ENCODE results near the gene ARHGAP26.

ARHGAP26 gene

DNA sequence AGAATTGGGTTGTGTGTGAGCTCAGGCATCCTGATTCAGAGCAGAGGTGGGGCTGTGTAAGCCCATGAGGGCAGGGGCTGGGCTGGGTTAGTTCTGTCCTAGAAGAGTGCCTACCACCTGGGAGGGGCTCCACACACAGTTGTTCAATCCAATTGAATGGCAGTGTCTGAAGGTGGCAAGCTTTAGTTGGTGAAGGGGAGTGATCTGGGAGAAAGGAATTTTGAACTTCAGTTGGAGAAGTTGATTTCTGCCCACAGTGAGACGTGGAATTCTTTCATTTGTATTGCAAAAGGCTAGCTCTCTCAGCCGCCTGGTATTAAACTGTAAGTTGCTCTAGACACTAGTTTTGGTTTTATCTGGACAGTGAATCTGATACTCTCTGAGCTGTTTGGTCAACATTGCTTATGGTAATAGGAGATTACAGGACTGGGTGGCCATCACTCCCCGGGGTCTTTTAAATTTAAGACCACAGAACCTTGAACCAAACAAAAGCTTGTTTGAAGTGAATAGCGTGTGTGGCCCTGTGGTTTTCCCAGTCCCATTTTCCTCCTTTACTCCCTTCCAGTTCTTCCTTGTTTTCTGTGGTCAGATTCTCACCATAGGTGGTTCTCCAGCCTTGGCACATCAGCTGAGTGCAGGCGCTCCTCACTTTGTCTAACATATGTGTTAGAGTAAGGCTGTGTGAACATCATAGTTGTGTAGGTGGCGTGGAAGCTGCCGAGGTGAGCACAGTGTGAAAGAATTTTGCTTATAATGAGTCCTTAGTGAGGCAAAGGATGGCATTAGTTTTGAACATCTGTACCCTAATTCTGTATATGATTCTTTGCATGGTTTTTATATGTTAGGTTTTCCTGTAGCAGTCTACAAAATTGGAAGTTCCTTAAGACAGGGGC is 78.0 kb downstream of the ARHGAP26 start:
- TF ChIP-seq, protein P1, sequence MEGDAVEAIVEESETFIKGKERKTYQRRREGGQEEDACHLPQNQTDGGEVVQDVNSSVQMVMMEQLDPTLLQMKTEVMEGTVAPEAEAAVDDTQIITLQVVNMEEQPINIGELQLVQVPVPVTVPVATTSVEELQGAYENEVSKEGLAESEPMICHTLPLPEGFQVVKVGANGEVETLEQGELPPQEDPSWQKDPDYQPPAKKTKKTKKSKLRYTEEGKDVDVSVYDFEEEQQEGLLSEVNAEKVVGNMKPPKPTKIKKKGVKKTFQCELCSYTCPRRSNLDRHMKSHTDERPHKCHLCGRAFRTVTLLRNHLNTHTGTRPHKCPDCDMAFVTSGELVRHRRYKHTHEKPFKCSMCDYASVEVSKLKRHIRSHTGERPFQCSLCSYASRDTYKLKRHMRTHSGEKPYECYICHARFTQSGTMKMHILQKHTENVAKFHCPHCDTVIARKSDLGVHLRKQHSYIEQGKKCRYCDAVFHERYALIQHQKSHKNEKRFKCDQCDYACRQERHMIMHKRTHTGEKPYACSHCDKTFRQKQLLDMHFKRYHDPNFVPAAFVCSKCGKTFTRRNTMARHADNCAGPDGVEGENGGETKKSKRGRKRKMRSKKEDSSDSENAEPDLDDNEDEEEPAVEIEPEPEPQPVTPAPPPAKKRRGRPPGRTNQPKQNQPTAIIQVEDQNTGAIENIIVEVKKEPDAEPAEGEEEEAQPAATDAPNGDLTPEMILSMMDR (IDR thresholded peaks at IDR 0.05; ENCODE audit: low read depth, low read length, missing control alignments) = no peak
- H3K4me3 ChIP-seq (ENCODE audit: low read depth, low read length) = no peak overlapping the region
- no peak for DNase-seq (ENCODE audit: low read depth)

- H3K4me3 ChIP-seq (ENCODE audit: low read depth, low read length) = no peak overlapping the region
- TF ChIP-seq, protein P1 (IDR thresholded peaks at IDR 0.05; ENCODE audit: low read depth, low read length, missing control alignments) = no peak
- DNase-seq (ENCODE audit: low read depth) = no peak
Observed at GRCh38 chr5:142849466-142849865, 79.3 kb downstream of the ARHGAP26 start.

GRCh38 chr5:142849880-142850279 is 79.7 kb downstream of the ARHGAP26 start:
- no peak overlapping the region for H3K4me3 ChIP-seq (ENCODE audit: low read depth, low read length)
- no peak for DNase-seq (ENCODE audit: low read depth)
- TF ChIP-seq, protein P1 (IDR thresholded peaks at IDR 0.05; ENCODE audit: low read depth, low read length, missing control alignments) = no peak

DNA sequence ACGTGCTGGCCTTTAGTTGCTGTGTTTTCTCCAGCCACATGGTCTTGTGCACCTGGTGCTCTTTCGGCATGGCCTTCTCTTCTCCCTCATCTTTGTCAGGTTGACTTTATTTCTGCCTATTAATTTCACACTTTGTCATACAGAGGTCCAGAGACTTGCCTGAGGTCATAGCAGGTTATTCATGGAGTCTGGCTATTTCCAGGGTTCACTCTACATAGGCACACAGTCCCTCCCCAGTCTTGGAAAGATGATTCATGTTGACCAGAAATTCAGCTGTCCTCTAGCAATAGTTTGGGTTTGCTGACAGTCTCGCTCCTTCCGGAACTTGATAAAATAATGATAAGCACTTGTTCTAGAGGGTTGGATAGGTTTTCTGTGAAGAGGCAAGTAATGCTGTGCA is 81.6 kb downstream of the ARHGAP26 start:
- no peak for DNase-seq (ENCODE audit: low read depth)
- no peak overlapping the region for H3K4me3 ChIP-seq (ENCODE audit: low read depth, low read length)
- TF ChIP-seq, protein P1 (IDR thresholded peaks at IDR 0.05; ENCODE audit: low read depth, low read length, missing control alignments) = no peak

DNA sequence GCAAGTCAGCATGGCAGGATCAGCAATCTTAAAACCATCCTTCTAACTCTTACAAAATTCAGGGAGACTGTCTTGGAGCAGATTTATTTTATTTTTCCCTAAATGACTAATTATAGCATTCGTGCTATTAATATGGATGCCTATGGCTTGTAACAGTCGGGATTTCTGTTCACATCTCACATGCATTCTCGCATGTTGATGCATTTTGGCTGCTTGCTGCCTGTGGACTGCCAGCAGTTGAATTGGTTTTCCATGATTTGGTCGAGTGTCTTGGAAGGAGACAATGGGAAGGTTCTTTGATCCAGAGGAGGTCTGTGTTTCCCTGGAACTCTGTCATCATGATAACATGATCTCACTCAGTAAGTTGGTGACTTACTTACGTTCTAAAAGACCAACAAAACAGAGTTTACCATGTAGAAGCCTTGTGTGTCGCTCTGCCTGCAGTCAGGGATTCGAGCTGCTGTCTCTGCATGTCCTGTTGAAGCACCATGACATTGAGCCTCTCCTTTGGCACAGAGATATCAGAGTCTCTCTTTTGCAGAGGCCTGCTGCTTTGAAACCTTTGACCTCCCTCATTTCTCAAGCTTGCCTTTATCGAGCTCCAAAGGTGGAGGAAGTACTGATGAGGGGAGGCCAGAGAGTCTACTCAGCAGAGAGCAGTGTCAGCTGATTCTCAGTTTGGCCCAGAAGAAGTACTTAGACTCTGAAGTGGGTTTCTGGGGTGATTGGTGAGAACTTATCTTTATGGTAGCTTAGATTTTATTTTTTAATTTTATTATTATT is 82.4 kb downstream of the ARHGAP26 start:
- no peak overlapping the region for H3K4me3 ChIP-seq (ENCODE audit: low read depth, low read length)
- TF ChIP-seq, protein P1 (IDR thresholded peaks at IDR 0.05; ENCODE audit: low read depth, low read length, missing control alignments) = no peak
- DNase-seq (ENCODE audit: low read depth) = no peak

GRCh38 chr5:142853682-142854081 is 83.5 kb downstream of the ARHGAP26 start:
- no peak for DNase-seq (ENCODE audit: low read depth)
- TF ChIP-seq, protein P1 (IDR thresholded peaks at IDR 0.05; ENCODE audit: low read depth, low read length, missing control alignments) = no peak
- no peak overlapping the region for H3K4me3 ChIP-seq (ENCODE audit: low read depth, low read length)
